Activated naive CD8-positive, alpha-beta T cell (primary cell): ENCODE measurements around the gene SEC14L6.
"Not testable (repeated sequence)": the region's sequence is repeated elsewhere in the genome, so short reads cannot be mapped to it uniquely, and the experiment has no call there.

Experiments
- H3K27ac Mint-ChIP-seq: one replicate; pipeline ENCODE4 v1.8.0; 2021; ENCODE audit warnings: mixed read lengths
- H3K27me3 Mint-ChIP-seq: one replicate; pipeline ENCODE4 v1.8.0; 2021; ENCODE audit warnings: mixed read lengths
- H3K36me3 Mint-ChIP-seq: one replicate; pipeline ENCODE4 v1.8.0; 2021; ENCODE audit warnings: mixed read lengths
- H3K4me1 Mint-ChIP-seq: one replicate; pipeline ENCODE4 v1.8.0; 2021; ENCODE audit warnings: low read depth, mixed read lengths
- H3K4me3 Mint-ChIP-seq: one replicate; pipeline ENCODE4 v1.8.0; 2021; ENCODE audit warnings: mild to moderate bottlenecking, mixed read lengths
- H3K9me3 Mint-ChIP-seq: one replicate; pipeline ENCODE4 v1.8.0; 2021; ENCODE audit warnings: low read depth, mixed read lengths

The SEC14L6 gene

DNA sequence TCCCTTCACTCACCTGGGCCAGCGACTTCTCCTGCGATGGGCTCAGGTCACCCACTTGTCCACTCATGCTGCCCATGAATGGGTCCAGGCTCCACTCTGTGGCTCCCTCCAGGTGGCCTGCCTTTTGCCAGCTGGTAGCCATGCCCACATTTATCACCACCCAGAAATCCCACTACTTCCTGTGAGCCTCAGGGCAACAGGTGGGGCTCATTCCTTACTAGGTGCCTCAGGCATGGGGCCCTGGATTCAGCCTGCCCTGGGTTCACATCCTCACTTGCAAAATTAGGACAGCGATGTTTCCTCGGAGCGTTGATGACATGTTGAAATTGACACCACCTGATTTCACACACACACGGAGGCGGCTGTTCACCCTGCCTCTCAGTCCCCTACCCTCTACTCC lies at the start of gene SEC14L6:
Gene SEC14L6, minus strand, starts transcription at position 126 of the 400 bp plus-strand sequence. Its CDS starts 59 bp downstream, at position 67.
- Mint-ChIP-seq H3K27me3 (peaks cover 15% of the 10 kb centered on the region), H3K36me3 (no peaks in the 10 kb centered on the region), H3K4me3 (no peak within 1 kb of the TSS), H3K4me1 (peaks cover 5% of the 10 kb centered on the region), H3K27ac (no peak within 1 kb of the TSS), H3K9me3 (no peaks in the 10 kb centered on the region)

DNA sequence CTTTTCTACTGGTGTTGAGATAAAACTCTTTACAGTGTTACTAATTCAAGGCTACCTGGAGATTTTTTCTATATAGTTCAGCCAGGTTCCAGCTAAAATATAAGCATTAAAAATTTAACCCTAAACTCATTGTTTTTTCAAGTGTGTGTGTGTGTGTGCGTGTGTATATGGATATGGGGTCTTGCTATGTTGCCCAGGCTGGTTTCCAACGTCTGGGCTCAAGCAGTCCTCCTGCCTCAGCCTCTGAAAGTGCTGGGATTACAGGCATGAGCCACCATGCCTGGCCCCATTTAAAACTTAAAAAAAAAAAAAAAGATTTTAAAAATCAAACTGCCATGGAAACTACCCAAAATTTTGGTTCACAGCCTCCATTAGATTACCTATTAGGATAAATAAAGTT lies 49.7 kb upstream of the SEC14L6 start:
- Mint-ChIP-seq H3K27me3 (peaks cover 4% of the 10 kb centered on the region), H3K4me3 (no peak overlapping the region), H3K9me3 (no peaks in the 10 kb centered on the region), H3K36me3 (no peaks in the 10 kb centered on the region), H3K27ac (no peak overlapping the region), H3K4me1 (no peaks in the 10 kb centered on the region)

DNA sequence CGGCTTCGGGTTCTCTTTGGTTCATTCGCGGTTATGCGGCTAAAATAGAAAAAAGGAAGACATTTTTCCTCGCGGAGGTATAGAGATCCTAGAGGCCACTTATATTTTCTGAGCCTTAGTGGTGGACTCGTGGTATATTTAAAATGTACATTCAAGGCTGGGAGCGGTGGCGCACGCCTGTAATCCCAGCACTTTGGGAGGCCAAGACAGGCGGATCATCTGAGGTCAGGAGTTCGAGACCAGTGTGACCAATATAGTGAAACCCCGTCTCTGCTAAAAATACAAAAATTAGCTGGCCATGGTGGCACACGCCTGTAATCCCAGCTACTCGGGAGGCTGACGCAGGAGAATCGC lies 45.8 kb upstream of the SEC14L6 start:
- H3K4me1 Mint-ChIP-seq, result peaks cover 16% of the 10 kb centered on the region
- not testable (repeated sequence) for H3K27me3 Mint-ChIP-seq, H3K36me3 Mint-ChIP-seq, H3K27ac Mint-ChIP-seq, H3K4me3 Mint-ChIP-seq, H3K9me3 Mint-ChIP-seq

DNA sequence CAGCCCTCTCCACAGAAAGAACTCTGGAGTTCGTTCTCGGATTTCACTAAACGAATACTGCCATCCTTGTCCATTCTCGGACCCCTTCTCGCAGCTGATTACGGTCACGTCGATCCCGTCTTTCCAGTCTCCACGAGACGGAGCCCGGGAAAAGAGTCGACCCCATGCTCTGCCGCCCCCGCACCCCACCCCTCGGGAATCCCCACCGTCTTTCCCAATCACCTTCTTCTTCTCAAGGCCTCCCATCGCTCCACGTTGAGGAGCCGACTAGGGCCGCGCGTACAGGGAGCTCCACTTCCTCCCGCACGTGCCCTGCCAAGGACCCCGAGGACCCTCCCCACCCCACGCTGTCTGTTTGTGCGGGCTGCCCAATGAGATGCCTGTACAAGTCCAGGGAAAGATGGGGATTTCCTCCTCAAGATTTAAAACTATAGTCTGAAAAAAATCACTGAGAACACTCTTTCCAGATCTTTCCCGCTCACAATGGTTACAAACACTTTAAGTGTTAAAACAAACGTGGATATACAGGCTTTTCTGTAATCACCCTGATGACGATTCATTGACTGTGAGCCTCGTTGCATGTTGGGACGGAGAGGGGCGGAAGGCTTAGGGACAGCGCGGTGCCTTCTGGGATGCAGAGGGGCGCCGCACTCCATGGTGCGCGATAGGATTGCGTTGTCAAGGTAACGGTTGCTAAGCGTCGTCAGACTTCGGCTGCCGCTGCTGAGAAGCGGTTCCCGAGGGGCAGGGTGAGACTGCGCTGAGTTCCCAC lies 45.2 kb upstream of the SEC14L6 start, which contains the start of gene PES1:
Gene PES1, minus strand, starts transcription at position 323 of the 772 bp plus-strand sequence. Its CDS starts 77 bp downstream, at position 246.
- Mint-ChIP-seq H3K36me3 (peaks cover 7% of the 10 kb centered on the region), H3K9me3 (no peaks in the 10 kb centered on the region), H3K4me1 (peaks cover 16% of the 10 kb centered on the region)

DNA sequence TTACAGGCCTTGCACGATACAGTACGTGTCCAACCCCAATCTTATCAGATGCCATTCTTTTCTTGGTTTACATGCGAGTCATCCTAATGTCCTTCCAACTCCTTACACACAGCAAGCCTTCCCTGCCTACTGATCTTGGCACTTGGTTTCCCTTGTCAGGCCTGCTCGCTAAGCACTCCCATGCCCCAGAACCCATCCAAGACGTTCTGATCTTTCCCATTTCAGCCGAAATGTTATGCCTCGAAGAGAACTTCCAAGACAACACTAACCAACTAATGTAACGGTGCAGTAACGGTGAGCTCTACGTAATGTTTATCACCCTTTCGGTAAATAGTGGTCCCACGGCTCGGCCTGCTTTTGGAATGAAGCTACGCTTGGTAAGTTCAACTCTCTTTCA lies 44.6 kb upstream of the SEC14L6 start:
- Mint-ChIP-seq H3K4me1 (peaks cover 16% of the 10 kb centered on the region), H3K4me3 (no peak overlapping the region), H3K27ac (no peak overlapping the region), H3K9me3 (no peaks in the 10 kb centered on the region), H3K27me3 (peaks cover 2% of the 10 kb centered on the region), H3K36me3 (peaks cover 7% of the 10 kb centered on the region)

More for the DNA sequence above, 45.2 kb upstream of the SEC14L6 start, which contains the start of gene PES1:
- peaks cover 2% of the 10 kb centered on the region for H3K27me3 Mint-ChIP-seq
- no peak within 1 kb of the TSS for H3K27ac Mint-ChIP-seq
- H3K4me3 Mint-ChIP-seq, result no peak within 1 kb of the TSS

DNA sequence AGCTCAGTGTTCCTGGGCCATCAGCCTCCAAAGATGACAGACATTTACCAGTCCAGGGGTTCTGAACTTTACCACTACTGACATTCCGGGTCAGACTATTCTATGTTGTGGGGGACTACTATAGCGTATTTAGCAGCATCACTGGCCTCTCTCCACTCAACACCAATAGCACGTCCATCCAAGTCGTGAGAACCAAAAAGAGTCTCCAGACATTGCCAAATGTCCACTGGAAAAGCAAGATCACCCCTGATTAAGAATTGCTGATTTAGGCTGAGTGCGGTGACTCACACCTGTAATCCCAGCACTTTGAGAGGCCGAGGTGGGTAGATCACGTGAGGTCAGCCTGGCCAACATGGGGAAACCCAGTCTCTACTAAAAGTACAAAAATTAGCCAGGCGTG lies 39.9 kb upstream of the SEC14L6 start:
- Mint-ChIP-seq H3K27ac (no peak overlapping the region), H3K4me3 (no peak overlapping the region), H3K9me3 (no peaks in the 10 kb centered on the region), H3K27me3 (no peaks in the 10 kb centered on the region), H3K4me1 (peaks cover 16% of the 10 kb centered on the region), H3K36me3 (peaks cover 7% of the 10 kb centered on the region)

DNA sequence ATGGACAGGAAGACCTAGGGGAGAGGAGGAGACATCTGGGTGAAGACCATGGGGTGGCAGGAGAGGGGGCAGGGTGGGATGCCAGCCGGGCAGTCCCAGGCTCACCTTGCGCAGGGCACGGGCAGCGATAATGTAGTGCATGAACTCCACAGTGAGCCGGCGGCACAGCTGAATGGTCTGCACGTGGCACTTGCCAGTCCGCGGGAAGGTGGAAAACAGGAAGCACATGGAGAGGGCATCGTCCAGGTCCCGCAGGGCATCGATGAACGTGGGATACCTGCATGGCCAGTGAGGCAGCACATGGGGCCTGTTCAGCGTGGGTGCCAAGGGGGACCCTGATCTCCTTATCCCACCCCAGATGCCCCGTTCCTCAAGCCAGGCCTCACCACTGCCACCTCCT lies 37.9 kb upstream of the SEC14L6 start:
- Mint-ChIP-seq H3K27me3 (no peaks in the 10 kb centered on the region), H3K4me1 (peaks cover 4% of the 10 kb centered on the region), H3K4me3 (no peak overlapping the region), H3K9me3 (no peaks in the 10 kb centered on the region), H3K27ac (no peak overlapping the region), H3K36me3 (peaks cover 2% of the 10 kb centered on the region)

DNA sequence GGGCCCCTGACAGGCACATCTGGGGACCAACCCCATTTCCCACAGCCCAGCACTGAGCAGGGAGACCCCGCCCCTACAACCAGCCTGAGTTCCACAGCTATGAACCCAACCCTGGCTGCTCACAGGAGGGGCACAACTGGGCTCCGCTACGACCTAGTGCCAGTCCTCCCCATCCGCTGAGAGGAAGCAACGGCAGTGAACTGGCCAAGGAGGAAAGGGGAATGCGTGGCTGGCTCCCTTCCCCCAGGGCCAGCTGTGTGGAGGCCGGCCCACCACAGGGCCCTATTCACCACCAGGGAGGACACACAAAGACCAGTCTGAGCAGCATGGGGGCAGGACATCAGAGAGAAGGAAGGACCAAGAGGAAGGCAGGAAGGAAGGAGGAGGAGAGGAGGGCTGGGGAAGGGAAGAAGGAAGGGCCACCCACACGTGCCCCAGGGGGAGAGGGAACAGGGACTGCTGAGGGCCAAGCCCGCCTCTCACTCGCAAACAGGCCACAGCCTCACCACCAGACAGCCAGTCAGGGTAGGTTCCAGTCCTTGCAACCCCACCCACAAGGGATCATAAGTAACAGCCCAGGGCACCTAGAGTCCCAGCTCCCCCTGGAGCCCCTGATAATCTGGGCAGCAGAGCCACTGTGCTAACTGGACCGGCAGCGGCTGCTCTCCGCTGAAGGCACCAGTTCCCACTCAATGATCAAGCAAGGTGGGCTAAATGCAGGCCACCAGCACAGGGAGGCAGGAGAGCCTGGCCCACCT lies 36.4 kb upstream of the SEC14L6 start:
- H3K27ac Mint-ChIP-seq, result no peak overlapping the region
- H3K4me3 Mint-ChIP-seq, result no peak overlapping the region
- peaks cover 3% of the 10 kb centered on the region for H3K36me3 Mint-ChIP-seq
- H3K4me1 Mint-ChIP-seq, result peaks cover 2% of the 10 kb centered on the region
- no peaks in the 10 kb centered on the region for H3K27me3 Mint-ChIP-seq
- no peaks in the 10 kb centered on the region for H3K9me3 Mint-ChIP-seq

DNA sequence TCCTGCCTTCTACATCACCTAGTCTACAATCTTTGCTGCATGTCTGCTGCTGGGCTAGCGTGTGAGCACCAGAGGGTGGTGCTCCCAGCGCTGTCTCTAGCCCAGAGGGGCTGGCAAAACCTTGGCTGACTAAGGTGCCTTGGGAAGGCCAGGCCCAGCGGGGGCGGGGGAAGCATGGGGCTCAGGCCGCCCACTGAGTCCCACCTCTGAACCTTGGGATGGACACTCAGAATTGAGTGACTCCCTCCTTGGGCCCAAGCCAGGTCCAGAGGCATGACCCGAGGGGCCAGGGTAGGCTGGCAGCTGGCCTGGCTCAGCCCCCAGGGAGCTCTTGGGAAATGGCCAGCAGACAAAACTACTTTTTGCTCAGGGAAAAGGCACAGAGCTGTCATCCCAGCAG lies 35.5 kb upstream of the SEC14L6 start:
- Mint-ChIP-seq H3K27me3 (no peaks in the 10 kb centered on the region), H3K4me3 (no peak overlapping the region), H3K27ac (no peak overlapping the region), H3K36me3 (peaks cover 4% of the 10 kb centered on the region), H3K9me3 (no peaks in the 10 kb centered on the region), H3K4me1 (peaks cover 2% of the 10 kb centered on the region)

DNA sequence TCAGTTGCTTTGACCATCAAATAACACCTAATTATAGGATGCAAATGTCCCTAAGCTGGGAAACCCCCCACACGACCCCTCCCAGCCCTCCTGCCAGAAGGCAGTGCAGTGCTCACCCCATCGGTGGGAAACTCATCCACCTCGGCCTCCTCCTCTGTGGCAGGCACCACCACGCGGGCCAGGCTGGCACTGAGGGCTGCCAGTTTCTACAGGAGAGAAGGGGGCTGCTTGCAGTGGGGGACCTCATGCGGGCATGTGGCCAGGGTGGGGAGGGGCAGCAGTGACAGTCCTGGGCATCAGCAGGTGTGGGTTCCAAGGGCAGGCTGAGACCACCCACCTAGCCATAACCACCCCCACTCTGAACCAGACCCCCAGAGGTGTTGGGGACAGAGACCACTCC lies 34.4 kb upstream of the SEC14L6 start:
- Mint-ChIP-seq H3K4me3 (no peak overlapping the region), H3K4me1 (peaks cover 6% of the 10 kb centered on the region), H3K27me3 (no peaks in the 10 kb centered on the region), H3K27ac (no peak overlapping the region), H3K36me3 (peaks cover 10% of the 10 kb centered on the region), H3K9me3 (no peaks in the 10 kb centered on the region)

DNA sequence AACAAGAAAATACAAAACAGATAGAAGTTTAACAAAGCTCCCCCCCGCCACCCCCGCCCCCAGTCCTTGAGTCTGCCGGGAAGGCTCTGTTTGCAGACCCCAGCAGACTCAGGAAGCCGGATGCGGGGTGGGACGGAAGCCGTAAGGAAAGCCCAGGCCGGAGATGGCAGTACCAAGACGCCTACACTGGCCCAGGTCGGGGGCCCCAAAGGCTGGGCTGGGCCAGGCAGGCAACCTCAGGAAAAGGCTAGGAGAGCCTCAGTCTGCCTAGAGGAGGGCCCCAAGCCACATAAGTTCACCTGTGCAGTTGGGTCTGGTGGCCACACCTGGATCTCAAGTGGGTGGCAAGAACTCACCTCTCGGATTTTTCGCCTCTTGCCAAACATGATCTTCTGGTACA lies 31.9 kb upstream of the SEC14L6 start:
- Mint-ChIP-seq H3K36me3 (peaks cover 12% of the 10 kb centered on the region), H3K27ac (no peak overlapping the region), H3K4me1 (peaks cover 10% of the 10 kb centered on the region), H3K27me3 (no peaks in the 10 kb centered on the region), H3K4me3 (no peak overlapping the region), H3K9me3 (no peaks in the 10 kb centered on the region)

DNA sequence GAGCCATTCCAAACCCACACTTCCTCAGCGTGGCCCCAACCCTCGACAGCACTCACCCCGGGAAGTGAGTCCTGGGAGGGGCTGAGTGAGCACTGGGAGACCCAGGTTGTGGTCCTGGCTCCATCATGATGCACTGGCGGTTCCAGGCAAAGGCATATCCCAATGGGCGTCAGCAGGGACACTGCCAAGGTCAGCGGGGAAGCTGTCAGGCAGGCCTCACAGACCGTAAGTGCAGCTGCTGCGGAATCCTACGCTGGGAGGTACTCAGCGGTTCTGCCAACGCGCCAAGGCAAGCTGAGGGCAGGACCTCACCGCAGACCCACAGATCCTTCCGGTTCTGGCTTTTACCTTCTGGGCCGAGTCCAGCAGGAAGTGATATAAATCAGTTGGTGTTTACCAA lies 29.3 kb upstream of the SEC14L6 start:
- H3K27ac Mint-ChIP-seq, result no peak overlapping the region
- peaks cover 10% of the 10 kb centered on the region for H3K4me1 Mint-ChIP-seq
- H3K36me3 Mint-ChIP-seq, result peaks cover 12% of the 10 kb centered on the region
- no peaks in the 10 kb centered on the region for H3K9me3 Mint-ChIP-seq
- no peaks in the 10 kb centered on the region for H3K27me3 Mint-ChIP-seq
- H3K4me3 Mint-ChIP-seq, result no peak overlapping the region

DNA sequence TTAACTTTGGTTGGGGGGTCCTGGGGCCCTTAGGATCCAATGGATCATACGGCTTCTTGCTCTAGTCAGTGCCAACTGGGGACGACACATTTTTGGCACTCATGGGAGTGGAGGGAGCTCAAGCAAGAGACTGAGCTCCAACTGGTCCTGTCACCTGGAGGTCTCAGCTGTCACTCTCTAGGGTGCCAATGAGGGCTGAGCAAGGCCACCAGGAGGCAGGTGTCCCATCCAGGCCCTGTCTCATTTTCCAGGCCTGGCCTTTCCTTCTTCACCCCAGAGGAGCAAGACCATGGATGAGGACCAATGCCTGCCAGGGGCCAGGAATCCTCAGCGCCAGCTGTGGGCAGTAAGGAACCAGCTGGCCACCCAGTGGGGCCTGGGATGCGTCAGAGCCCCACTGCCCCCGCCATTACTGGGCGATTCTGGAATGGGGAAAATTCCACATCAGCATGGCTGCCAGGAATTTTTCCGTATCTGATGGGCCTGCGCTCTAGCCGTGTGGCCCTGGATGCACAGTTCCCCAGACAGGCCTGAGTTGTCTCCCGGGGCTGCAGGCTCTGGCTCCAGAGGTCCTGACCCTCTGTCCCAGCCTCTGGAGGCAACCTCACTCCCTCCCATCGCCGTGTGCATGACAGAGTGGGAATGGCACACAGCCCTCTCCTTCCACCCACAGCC lies 28.6 kb upstream of the SEC14L6 start:
- H3K4me3 Mint-ChIP-seq, result no peak overlapping the region
- H3K4me1 Mint-ChIP-seq, result peaks cover 10% of the 10 kb centered on the region
- H3K36me3 Mint-ChIP-seq, result peaks cover 12% of the 10 kb centered on the region
- no peaks in the 10 kb centered on the region for H3K27me3 Mint-ChIP-seq
- no peaks in the 10 kb centered on the region for H3K9me3 Mint-ChIP-seq
- H3K27ac Mint-ChIP-seq, result no peak overlapping the region

DNA sequence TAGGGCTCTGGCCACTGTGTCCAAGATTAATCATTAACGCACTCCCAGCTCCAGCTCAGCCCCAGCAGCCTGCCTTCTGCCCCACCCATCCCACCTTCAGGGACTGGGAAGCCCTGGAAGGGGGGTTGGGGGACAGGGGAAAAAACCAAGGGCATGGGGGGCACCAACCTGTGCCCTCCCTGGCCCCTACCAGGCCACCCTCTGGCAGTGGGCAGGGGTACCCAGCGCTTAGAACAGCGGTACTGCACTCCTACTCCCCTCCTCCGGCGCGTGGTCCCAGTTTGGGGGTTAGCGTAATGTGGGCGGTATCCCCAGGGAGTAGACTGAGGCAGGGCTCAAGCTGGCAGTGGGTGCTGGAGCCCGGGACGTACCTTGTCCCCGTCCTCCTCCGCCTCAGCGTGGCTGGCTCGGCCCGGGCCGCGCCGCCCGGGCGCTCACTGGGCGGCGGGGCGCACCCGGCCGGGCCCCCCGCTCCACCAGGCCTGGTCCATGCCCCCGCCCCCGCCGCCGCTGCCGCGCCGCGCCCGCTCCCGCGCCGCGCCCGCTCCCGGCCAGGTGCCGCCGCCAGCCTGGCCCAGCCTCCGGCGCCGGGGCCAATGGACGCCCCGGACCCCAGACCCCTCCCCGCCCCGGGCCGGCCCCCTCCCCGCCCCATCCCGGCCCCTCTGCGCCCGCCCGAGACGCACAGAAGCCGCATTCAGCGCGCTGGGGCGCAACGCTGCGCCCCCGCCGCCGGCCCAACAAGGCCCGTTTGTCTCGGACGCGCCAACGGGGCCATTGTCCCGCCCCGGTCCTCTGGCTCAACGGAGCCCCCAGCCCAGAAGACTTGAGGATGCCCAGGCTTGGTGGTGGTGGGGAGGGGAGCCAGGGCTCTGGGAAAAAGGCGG lies 27.8 kb upstream of the SEC14L6 start, which contains the start of gene GAL3ST1:
Gene GAL3ST1, minus strand, starts transcription at position 571 of the 887 bp plus-strand sequence. CDS start 17,273 bp downstream, outside the sequence.
- Mint-ChIP-seq H3K36me3 (peaks cover 12% of the 10 kb centered on the region), H3K9me3 (no peaks in the 10 kb centered on the region), H3K27ac (no peak within 1 kb of the TSS), H3K27me3 (no peaks in the 10 kb centered on the region), H3K4me1 (peaks cover 10% of the 10 kb centered on the region), H3K4me3 (no peak within 1 kb of the TSS)
